Measurements from ENCODE around the gene LRRC43.

DNA sequence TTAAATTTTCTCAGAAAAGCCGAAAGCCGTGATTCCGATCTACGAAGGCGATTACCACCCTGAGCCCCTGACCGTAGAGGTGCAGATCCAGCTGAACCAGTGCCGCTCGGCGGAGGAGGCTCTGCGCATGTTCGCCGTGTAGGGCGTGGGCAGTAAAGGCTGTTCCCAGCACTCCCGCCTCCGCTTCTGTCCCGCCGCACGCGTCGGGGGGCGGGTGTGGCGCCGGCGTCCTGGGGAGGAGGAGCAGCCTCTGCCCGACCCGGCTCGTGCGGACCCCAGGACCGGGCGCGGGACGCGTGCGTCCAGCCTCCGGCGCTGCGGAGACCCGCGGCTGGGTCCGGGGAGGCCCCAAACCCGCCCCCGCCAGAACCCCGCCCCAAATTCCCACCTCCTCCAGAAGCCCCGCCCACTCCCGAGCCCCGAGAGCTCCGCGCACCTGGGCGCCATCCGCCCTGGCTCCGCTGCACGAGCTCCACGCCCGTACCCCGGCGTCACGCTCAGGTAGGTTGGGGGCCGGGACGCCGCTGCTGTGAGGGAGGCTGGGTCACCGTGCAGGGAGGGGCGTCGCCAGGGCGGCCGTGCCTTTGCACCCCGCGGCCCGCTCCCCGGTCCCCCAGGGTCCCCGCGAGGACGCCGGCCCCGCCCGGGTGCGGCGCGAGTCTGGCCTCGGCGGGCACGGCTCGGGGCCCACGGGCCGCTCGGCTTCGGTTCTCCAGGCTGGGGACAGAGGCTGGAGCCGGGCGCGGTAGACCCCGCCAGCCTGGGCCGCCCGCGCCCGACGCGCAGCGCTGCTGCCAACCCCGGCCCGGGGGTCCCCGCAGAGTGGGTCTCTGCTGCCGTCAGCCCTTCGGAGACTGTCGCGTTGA is 20.6 kb downstream of the LRRC43 start, which contains the start of gene B3GNT4:
- TF ChIP-seq, protein P1, sequence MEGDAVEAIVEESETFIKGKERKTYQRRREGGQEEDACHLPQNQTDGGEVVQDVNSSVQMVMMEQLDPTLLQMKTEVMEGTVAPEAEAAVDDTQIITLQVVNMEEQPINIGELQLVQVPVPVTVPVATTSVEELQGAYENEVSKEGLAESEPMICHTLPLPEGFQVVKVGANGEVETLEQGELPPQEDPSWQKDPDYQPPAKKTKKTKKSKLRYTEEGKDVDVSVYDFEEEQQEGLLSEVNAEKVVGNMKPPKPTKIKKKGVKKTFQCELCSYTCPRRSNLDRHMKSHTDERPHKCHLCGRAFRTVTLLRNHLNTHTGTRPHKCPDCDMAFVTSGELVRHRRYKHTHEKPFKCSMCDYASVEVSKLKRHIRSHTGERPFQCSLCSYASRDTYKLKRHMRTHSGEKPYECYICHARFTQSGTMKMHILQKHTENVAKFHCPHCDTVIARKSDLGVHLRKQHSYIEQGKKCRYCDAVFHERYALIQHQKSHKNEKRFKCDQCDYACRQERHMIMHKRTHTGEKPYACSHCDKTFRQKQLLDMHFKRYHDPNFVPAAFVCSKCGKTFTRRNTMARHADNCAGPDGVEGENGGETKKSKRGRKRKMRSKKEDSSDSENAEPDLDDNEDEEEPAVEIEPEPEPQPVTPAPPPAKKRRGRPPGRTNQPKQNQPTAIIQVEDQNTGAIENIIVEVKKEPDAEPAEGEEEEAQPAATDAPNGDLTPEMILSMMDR (conservative IDR thresholded peaks at IDR 0.05 in 1 of 2, IDR thresholded peaks at IDR 0.05 in 1 of 2; ENCODE audit: low read depth in 1 of 2, low read length in 2 of 2) = no peak
- TF ChIP-seq EZH2 (IDR thresholded peaks at IDR 0.05; ENCODE audit: low read length, missing control alignments) = peak; percentile 96
